NCI-H446 (cell line): ENCODE results near the gene NMRK2.
"Not testable (repeated sequence)": the region's sequence is repeated elsewhere in the genome, so short reads cannot be mapped to it uniquely, and the experiment has no call there.

Experiments
- DNase-seq, 2 experiments: peaks; one replicate each; lab custom pipeline; 2025; lab: John Stamatoyannopoulos, UW

The NMRK2 gene

GRCh38 chr19:3936506-3937442 lies 3.9 kb downstream of the NMRK2 start:
- DNase-seq, result no peak

DNA sequence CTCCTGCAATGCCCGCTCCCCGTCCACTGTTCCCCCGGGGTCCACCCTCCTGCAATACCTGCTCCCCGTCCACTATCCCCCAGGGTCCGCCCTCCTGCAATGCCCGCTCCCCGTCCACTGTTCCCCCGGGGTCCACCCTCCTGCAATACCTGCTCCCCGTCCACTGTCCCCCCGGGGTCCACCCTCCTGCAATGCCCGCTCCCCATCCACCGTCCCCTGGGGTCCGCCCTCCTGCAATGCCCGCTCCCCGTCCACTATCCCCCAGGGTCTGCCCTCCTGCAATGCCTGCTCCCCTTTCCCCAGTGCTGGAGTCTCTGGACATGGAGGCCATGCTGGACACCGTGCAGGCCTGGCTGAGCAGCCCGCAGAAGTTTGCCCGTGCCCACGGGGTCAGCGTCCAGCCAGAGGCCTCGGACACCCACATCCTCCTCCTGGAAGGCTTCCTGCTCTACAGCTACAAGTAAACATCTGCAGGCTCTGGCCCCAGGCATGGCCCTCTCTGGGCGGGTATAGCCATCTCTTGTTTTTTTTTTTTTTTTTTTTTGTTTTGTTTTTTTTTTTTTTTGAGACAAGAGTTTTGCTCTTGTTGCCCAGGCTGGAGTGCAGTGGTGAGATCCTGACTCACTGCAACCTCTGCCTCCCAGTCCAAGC lies 5.6 kb downstream of the NMRK2 start:
- not testable (repeated sequence) for DNase-seq

DNA sequence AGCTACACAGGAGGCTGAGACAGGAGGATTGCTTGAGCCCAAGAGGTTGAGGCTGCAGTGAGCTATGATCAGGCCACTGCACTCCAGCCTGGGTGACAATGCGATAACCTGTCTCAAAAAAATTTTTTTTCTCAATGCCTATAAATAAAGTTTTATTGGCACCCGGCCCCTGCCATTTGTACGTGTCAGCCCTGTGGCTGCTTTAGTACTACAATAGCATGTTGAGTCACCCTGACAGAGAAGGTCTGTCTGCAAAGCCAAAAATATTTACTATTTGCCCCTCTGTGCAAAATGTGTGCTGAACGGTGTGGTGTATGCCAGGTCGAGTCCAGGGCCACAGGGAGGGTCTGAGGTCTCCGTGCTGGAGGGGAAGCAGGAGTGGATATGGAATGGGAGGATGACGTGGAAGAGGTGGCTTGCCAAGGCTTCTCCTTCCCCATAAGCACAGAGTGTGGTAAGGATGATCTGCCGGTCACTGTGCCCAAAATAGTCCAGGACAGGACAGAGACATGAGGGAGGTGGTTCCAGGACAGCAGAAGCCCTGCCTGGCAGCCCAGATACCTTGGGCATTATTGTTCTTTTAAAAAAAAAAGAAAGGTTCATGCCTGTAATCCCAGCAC lies 10.0 kb downstream of the NMRK2 start:
- DNase-seq, result no peak

- DNase-seq, result no peak
Observed at GRCh38 chr19:3944018-3944721, 11.3 kb downstream of the NMRK2 start.

GRCh38 chr19:3945838-3946237 lies 13.0 kb downstream of the NMRK2 start:
- DNase-seq, result no peak

DNA sequence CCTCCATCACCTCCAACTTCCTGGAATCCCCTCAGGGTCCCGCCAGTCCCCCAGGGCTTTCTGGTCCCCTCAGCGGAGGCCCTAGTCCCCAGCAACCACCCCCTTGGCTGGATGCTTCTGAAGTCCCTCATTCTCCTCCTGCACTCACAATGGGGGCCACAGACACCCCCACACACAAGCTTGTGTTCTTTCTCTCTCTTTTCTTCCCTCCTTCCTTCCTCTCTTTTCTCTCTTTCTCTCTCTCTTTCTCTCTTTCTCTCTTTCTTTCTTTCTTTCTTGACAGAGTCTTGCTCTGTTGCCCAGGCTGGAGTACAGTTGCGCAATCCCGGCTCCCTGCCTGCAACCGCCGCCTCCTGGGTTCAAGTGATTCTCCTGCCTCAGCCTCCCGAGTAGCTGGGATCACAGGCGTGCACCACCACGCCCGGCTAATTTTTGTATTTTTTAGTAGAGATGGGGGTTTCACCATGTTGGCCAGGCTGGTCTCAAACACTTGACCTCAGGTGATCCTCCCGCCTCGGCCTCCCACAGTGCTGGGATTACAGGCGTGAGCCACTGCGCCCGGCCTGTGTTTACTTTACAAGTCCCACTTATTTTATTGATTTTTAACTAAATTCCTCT lies 14.6 kb downstream of the NMRK2 start:
- not testable (repeated sequence) for DNase-seq

DNA sequence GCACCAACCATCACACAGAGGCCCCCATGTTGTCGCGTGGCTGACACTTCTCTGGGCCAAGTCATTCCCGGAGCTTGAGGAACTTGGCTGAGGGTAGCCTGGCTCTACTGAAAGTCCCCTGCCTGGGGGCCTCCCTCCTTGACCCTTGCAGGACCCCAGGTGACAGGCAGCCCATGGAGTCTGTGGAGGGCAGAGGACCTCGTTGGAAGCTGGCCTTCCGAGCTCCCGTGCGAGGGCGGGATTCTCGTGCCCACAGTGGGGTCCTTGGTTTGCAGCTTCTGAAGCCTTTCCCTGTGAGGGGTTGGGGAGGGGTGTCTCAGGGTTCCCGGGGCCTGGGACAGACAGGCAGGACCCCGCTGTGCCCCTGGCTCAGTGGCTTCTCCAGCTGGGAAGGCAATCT lies 16.4 kb downstream of the NMRK2 start:
- DNase-seq, result no peak

- no peak for DNase-seq
Observed at GRCh38 chr19:3949997-3950859, 17.4 kb downstream of the NMRK2 start.

GRCh38 chr19:3950871-3951861 lies 18.3 kb downstream of the NMRK2 start:
- no peak for DNase-seq

DNA sequence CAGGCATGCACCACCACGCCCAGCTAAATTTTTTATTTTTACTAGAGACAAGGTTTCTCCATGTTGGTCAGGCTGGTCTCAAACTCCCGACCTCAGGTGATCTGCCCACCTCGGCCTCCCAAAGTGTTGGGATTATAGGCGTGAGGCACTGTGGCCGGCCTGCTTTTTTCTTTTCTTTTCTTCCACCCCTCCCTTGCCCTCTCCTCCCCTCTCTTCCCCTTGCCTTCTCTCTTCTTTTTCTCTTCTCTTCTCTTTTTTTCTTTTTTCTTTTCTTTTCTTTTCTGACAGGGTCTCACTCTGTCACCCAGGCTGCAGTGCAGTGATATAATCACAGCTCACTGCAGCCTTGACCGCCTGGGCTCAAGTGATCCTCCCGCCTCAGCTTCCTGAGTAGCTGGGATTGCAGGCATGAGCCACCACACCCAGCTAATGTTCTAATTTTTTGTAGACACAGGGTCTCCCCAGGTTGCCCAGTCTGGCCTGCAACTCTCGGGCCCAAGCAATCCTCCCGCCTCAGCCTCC lies 19.9 kb downstream of the NMRK2 start:
- not testable (repeated sequence) for DNase-seq

DNA sequence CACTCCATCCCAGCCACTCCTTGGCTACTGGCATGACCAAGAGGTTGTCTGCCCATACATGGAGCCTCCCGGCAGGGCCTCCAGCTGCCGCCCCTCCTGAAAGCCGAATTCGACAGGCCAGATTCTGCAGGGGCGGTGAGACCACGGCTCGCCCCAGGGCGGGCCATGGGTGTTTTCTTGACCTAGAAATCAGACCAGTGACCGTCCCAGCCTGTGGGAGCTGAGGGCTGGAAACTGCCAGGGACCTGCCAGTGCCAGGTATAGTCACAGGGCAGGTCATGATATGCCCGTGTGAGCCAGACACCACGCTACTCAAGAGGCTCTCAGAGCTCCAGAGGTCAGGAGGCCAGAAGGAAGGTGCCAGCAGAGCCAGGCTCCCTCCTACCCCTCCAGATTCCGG lies 21.2 kb downstream of the NMRK2 start:
- DNase-seq, result no peak

GRCh38 chr19:3955276-3955675 lies 22.4 kb downstream of the NMRK2 start:
- DNase-seq, result not testable (repeated sequence)

- DNase-seq, result no peak
Observed at GRCh38 chr19:3955688-3956087, 22.8 kb downstream of the NMRK2 start.

DNA sequence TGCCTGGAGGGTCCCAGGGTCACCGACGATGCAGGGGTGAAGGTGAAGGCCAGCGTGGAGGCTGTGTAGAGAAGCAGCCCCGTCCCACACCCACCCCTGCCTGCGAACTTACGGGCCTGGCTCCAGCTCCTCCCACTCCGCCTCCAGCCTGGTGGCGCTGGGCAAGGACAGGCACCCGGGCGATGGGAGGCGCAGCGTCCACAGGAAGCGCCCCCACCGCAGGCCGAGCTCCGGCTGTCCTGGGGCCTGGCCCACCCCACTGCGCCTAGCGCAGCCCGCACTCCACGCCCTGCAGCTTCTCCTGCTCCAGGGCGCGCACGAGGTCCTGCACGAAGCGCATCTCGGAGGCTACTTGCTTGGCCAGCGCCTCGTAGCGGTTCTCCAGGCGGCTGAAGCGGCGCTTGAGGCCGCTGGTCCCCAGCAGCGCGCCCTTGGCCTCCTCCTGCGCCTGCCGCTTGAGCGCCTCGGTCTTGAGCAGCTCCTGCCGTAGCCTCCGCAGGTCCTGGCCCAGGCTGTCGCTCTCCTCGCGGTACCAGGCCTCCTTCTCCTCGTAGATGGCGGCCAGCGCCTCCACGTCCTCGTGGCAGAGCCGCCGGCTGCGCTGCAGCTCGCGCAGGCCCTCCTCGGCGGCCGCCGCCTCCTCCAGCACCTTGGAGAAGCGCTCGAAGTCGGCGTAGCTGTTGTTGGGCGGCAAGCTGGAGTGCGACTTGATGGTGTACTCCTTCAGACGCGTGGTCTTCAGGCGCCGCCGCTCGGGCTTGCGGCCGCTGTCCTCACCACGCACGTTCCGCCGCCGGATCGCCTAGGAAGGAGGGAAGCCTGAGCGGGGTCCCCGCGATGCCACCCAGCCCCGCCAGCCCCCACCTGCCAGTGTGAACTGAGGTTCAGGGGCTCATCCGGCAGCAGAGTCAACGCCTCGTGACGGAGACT lies 26.2 kb downstream of the NMRK2 start:
- DNase-seq, result no peak

GRCh38 chr19:3959766-3960131 lies 26.9 kb downstream of the NMRK2 start:
- DNase-seq, result no peak

GRCh38 chr19:3961007-3961406 lies 28.1 kb downstream of the NMRK2 start:
- DNase-seq, result no peak

GRCh38 chr19:3963458-3964255 lies 30.8 kb downstream of the NMRK2 start:
- DNase-seq, result no peak
